HG02943 (cell line): ENCODE results near the gene JPH2.

ENCODE experiments used
- ATAC-seq: cut with Tn5 transposase; IDR thresholded peaks from one replicate; pipeline ENCODE4 v1.9.1; 2021; ENCODE audit warnings: mild to moderate bottlenecking, low read depth, moderate library complexity; ENCODE audit not compliant: unreplicated experiment

Gene JPH2

GRCh38 chr20:44066645-44067606 lies 120.1 kb downstream of the JPH2 start:
- ATAC-seq, result no peak

DNA sequence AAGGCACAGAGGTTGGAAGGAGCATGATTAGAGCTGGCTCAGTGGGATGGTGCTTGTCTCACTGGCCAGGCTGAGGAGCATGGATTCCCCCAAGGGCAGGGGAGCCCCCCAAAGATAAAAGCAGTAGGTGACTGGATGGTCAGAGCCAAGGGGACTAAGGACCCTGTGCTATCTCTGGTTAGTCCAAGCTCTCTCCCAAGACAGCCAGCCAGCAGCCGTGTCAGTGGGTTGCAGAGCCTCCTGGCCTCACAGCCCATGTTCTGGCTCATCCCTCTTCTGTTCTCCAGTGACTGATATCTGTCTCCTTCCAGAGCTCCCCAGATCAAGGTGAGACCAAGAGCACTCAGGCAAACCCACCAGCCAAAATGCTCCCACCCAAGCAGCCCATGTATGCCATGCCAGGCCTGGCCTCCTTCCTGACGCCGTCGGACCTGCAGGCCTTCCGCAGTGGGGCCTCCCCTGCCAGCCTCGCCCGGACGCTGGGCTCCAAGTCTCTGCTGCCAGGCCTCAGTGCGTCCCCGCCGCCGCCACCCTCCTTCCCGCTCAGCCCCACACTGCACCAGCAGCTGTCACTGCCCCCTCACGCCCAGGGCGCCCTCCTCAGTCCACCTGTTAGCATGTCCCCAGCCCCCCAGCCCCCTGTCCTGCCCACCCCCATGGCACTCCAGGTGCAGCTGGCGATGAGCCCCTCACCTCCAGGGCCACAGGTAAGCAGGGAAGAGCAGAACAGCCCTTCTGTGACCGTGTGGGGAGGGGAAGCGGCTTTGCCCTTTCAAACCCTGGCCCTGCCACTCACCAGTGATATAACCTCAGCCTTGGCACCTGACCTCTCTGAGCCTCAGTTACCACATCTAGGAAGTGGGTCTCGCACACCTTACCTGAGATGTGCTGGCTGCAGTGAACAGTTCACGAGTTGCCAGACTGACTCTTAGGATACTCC lies 121.3 kb downstream of the JPH2 start:
- no peak for ATAC-seq

- no peak for ATAC-seq
These were observed 122.2 kb downstream of the JPH2 start for GRCh38 chr20:44064501-44065400.
